HL-60 (cell line): ENCODE data around the gene IL13RA2.

Experiments used
- DNase-seq, 2 experiments: peaks; one replicate each; pipeline ENCODE4 v3.0.0-alpha.2; 2010 to 2020; ENCODE audit warnings: low read depth in 1 of 2, low spot score in 1 of 2
- H3K27ac ChIP-seq: fragments of 250-450 bp; sonication (Bioruptor Pico); replicated peaks from 2 replicates; pipeline ENCODE4 v1.5.1; 2020; ENCODE audit warnings: mild to moderate bottlenecking, moderate library complexity
- H3K27me3 ChIP-seq: fragments of 250-450 bp; sonication (Bioruptor Pico); 2 replicates; pipeline ENCODE4 v1.5.1; 2021; ENCODE audit warnings: mild to moderate bottlenecking, moderate library complexity; ENCODE audit not compliant: insufficient read depth, poor library complexity, severe bottlenecking
- H3K4me3 ChIP-seq: replicated peaks from 2 replicates; pipeline ENCODE4 v1.5.1; 2011; ENCODE audit warnings: mild to moderate bottlenecking, control low read depth, low read length; ENCODE audit not compliant: insufficient read depth
- GABPA ChIP-seq: IDR thresholded peaks from 2 replicates; pipeline ENCODE4 v1.6.1; 2012; ENCODE audit warnings: low read depth
- POLR2AphosphoS5 ChIP-seq: IDR thresholded peaks from 2 replicates; pipeline ENCODE4 v1.6.1; 2012; ENCODE audit warnings: low read depth
- REST ChIP-seq: IDR thresholded peaks from 2 replicates; pipeline ENCODE4 v1.6.1; 2012; ENCODE audit warnings: low read depth; ENCODE audit not compliant: insufficient replicate concordance
- SPI1 ChIP-seq: IDR thresholded peaks from 2 replicates; pipeline ENCODE4 v1.6.1; 2012; ENCODE audit warnings: low read depth, mild to moderate bottlenecking, borderline replicate concordance
- TF ChIP-seq, protein P1 (sequence below): IDR thresholded peaks from one replicate; pipeline ENCODE4 v1.5.1; 2011; ENCODE audit warnings: low read length, control low read depth, inconsistent platforms; ENCODE audit not compliant: insufficient read depth

Gene IL13RA2

GRCh38 chrX:115047715-115048114 lies 30.3 kb upstream of the IL13RA2 start:
- TF ChIP-seq SPI1 (no peak), POLR2AphosphoS5 (no peak), GABPA (no peak), REST (no peak)
- TF ChIP-seq, protein P1, sequence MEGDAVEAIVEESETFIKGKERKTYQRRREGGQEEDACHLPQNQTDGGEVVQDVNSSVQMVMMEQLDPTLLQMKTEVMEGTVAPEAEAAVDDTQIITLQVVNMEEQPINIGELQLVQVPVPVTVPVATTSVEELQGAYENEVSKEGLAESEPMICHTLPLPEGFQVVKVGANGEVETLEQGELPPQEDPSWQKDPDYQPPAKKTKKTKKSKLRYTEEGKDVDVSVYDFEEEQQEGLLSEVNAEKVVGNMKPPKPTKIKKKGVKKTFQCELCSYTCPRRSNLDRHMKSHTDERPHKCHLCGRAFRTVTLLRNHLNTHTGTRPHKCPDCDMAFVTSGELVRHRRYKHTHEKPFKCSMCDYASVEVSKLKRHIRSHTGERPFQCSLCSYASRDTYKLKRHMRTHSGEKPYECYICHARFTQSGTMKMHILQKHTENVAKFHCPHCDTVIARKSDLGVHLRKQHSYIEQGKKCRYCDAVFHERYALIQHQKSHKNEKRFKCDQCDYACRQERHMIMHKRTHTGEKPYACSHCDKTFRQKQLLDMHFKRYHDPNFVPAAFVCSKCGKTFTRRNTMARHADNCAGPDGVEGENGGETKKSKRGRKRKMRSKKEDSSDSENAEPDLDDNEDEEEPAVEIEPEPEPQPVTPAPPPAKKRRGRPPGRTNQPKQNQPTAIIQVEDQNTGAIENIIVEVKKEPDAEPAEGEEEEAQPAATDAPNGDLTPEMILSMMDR: no peak
- Histone ChIP-seq H3K27me3 (no peaks in the 10 kb centered on the region), H3K27ac (no peak overlapping the region), H3K4me3 (no peak overlapping the region)
- DNase-seq: no peak

- no peak for TF ChIP-seq GABPA
- Histone ChIP-seq H3K27me3 (no peaks in the 10 kb centered on the region), H3K27ac (no peak overlapping the region), H3K4me3 (no peak overlapping the region)
- no peak for DNase-seq
Observed at GRCh38 chrX:115047181-115047580, 29.8 kb upstream of the IL13RA2 start.

DNA sequence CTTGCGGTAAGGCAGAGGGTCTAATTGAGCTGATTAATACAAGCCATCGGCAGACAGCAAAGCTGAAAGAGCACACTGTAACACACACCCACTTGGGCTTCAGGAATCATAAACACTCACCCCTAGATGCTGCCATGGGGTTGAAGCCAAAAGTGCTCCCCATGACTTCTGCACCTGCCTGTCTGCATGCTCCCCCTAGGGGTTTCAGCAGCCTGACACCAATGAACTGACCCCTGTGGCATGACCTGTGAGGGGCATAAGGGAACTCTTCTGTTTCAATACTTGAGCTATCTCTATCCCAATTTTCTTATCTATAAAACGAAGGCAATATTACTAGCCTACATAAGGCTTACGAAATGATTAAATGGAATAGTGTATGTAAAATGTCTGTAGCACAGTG lies 23.0 kb upstream of the IL13RA2 start:
- no peak for DNase-seq
- Histone ChIP-seq H3K27ac (no peak overlapping the region), H3K4me3 (no peak overlapping the region), H3K27me3 (no peaks in the 10 kb centered on the region)
- no peak for TF ChIP-seq GABPA

DNA sequence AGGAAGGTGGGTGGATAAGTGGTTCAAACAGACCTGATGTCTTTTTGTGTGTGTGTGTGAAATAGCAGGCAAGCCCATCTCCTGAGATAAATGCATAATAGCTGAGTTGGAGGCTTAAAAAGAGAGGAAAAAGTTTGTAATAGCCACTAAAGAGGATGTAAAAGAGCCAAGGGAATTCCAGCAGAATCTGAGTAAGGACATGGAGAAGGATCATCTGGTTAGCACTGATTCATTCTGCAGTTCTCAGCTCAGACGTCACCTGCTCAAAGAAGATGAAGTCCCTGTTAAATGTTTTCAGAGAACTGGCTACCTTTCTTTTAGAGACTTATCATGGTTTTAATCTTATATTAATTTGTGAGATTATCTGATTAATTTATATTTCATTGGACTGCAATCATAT lies 21.0 kb upstream of the IL13RA2 start:
- peaks cover 2% of the 10 kb centered on the region for H3K27me3 ChIP-seq
- DNase-seq: no peak
- H3K4me3 ChIP-seq: no peak overlapping the region
- no peak overlapping the region for H3K27ac ChIP-seq
- no peak for TF ChIP-seq SPI1
- no peak for TF ChIP-seq POLR2AphosphoS5

GRCh38 chrX:115036029-115036428 lies 18.6 kb upstream of the IL13RA2 start:
- TF ChIP-seq REST (no peak), GABPA (no peak), POLR2AphosphoS5 (no peak), SPI1 (no peak)
- TF ChIP-seq, protein P1: no peak

More at GRCh38 chrX:115036029-115036428, 18.6 kb upstream of the IL13RA2 start:
- no peak for DNase-seq
- Histone ChIP-seq H3K27ac (no peak overlapping the region), H3K27me3 (peaks cover 2% of the 10 kb centered on the region), H3K4me3 (no peak overlapping the region)
